NCI-H526 (cell line): ENCODE measurements around the gene CFAP157.
A peak's percentile ranks its signal among the peaks of the same experiment; 100 is the strongest.

Experiments used
- DNase-seq, 2 experiments: peaks; one replicate each; lab custom pipeline; 2025; lab: John Stamatoyannopoulos, UW

The CFAP157 gene

DNA sequence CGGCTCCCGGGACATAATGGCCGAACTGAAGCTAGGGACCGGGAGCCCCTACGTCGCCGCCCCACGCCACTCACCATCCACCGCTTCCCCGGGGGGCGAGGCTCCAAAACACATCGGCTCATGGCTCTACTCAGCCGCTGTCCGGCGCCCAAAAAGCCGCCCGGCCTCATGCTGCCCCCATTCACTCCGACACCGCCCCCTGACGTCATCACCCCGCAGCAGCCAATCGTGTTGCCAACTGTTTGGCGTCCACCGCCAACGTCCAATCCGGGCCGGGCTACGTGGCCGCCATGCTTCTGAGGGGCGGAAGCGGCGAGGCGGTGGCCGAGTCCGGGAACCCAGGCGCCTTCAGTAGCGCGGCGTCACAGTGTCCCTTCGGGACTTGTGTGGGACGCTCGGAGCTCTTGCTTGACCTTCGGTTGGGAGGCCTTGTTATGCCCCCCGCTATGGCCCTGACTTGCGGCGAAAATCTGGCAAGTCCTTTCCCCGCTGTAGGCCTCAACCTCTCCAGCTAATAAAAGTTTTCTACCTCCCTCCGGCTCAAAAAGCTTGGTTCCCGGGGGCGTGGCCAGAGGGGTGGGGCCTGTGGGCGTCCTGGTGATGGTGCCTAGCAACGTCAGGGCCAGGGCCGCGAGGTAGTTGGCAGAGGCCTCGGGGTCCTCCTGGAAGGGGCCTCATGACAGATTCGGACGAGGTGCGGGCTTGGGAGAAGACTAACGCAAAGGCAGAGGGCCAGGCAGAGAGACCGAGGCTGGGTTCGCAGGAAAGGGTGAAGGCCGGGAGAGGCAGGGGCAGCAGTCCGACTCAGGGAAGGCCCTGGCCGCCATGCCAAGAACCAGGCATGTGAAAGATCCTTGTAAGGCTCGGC, 8.9 kb downstream of the CFAP157 start, which contains the start of the genes PTRH1 and TTC16:
Gene PTRH1 (minus strand): TSS at position 194 of the 868 bp plus-strand sequence. CDS start 24 bp downstream, at position 170.
Gene TTC16 (plus strand): TSS at position 610 of the 868 bp plus-strand sequence. CDS start 67 bp downstream, at position 677.
- DNase-seq, result peak; percentile 60 to 92

DNA sequence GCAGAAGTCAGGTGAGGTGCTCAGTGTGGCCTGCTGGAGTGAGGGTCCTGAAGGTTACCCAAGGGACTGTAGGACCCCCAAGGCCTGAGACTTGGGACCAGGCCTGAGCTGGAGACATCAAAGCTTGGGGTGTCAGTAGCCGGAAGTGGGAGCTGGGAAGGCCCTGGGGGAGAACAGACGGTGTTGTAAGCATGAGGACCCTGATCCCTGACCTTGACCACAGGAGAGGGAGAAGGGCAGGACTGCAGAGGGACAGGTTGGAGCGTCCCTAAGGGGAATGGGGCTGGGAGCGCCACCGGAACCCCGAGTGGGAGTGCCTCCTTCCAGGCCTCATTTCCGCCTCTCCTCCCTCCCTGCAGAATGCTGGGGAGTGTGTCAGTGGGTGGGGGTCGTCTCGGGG, 9.6 kb downstream of the CFAP157 start:
- no peak for DNase-seq

DNA sequence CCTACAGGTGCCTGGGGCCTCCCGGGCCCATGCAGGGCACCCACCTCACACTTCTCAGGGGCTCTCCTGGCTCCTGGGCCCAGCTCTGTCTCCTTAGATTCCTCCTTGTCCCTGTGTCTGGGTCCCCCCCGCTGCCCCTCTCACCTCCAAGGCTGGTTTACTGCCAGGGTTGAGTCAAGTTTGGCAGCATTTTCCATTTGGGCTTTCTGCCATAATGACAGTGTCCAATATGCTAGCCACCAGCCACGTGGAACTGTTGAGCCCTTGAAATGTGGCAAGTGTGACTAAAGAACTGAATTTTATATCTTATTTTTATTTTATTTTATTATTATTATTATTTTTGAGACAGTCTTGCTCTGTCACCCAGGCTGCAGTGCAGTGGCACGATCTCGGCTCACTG, 11.0 kb downstream of the CFAP157 start:
- no peak for DNase-seq

DNA sequence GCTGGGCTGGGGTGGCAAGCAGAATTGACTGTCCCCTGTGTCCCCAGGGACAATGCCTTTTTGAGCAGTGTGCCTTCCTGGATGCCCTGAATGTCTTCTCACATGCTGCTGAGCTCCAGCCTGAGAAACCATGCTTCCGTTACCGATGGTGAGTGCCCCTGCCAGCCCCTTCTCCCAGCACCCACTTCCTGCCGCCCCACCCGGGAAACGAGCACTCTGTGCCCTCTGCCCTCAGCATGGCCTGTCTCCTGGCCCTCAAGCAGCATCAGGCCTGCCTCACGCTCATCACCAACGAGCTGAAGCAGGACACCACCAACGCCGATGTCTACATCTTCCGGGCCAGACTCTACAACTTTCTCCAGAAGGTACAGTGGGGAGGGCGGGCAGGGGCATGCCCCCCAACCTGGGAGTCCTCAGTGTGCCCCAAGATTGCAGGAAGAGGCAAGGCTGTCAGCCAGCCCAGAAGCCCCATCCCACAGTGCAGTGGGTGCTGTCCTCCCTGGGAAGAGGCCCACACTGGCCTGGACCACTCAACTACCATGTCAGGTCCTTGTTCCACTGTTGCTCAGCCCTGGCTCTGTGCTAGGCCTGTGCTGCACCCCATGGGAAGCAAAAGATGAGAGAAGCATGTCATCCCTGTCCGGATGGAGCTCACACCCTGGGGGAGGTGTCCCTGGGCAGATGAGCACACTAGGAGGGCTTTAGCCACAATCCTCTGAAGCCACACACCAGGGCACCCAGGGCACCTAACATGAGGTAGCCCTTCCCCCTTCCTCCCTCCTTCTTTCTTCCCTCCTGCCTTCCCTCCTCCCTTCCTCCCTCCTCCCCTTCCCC, 13.5 kb downstream of the CFAP157 start:
- no peak for DNase-seq

DNA sequence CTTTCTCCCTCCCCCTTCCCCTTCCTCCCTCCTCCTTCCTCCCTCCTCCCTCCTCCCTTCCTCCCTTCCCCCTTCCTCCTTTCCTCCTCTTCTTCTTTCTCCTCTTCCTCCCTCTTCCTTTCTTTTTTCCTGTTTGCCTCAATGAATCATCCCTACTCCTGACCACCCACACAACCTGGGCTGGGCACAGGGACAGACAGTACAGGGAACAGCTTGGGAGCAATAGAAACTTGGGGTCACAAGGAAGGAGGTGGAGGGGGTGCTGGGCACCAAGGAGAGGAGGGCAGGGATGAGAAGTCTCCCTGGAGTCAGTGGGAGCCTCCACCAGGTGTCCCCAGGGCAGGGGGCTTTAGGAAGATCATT, 14.1 kb downstream of the CFAP157 start:
- DNase-seq, result no peak

DNA sequence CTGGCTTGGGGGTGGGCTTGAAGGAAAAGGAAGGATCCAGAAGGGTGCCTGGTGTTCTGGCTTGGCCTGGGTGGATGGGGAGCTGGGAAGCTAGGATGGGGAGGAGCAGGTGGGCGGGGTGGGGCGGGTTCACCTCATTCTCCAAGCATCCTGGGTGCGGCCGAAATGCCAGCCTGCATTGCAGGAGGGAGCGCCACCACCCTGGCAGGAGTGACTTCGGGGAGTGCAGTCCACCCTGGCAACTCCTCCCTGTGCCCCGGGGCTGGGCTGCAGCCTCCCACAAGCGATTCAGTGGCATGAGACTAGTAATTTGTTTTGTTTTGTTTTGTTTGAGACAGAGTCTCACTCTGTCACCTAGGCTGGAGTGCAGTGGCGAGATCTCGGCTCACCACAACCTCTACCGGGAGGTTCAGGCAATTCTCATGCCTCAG, 14.6 kb downstream of the CFAP157 start:
- DNase-seq, result peak in 1 of 2 experiments; percentile 13

DNA sequence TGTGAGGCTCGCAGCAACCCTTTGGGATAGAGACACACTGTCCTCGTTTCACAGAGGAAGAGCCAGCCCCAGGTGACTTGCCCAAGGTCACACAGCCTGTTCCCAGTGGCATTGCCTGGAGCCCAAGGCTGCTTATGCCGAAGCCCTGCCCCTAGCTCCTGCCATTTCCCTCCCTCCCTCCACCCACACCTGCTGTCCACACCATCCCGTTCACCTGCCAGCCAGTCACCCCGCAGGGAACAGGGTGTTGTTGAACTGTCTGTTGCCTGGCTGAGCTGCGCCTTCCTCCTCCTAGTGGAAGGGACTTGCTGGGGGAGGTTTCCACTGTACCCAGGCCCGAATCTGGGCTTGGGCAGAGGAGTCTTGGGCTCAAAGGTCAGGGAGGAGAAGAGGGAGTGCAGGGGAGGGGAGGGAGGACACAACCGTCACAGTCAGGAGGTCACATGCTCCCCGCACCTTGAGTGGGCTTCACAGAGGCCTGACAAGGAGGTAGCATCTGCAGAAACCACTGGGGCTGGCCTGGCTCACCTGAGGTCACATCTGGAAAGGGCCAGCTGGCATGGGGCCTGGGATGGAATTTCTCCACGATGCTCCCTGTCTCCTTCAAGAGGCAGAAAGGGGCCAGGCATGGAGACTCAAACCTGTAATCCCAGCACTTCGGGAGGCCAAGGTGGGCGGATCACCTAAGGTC, 15.4 kb downstream of the CFAP157 start:
- DNase-seq, result no peak

GRCh38 chr9:127723013-127723412, 16.2 kb downstream of the CFAP157 start:
- no peak for DNase-seq

DNA sequence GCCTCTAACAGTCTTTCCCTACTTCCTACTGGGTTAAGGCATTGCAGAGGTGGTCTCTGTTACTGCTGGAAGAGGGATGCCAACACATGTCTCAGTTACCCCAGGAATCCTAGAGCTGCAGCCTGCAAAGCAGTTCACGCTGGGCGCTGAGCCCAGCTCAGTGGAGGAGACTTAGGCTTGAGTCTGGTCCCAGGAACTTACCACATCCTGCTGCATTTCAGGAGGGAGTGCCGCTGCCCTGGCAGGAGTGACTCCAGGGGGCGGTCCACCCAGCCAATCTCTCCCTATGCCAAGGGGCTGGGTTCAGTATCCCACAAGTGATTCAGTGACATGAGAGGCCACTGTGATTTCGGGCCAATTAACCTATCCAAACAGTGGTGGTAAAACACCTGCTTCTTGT, 16.7 kb downstream of the CFAP157 start:
- no peak for DNase-seq

GRCh38 chr9:127724012-127724411, 17.2 kb downstream of the CFAP157 start:
- no peak for DNase-seq

GRCh38 chr9:127726871-127727270, 20.1 kb downstream of the CFAP157 start:
- no peak for DNase-seq

DNA sequence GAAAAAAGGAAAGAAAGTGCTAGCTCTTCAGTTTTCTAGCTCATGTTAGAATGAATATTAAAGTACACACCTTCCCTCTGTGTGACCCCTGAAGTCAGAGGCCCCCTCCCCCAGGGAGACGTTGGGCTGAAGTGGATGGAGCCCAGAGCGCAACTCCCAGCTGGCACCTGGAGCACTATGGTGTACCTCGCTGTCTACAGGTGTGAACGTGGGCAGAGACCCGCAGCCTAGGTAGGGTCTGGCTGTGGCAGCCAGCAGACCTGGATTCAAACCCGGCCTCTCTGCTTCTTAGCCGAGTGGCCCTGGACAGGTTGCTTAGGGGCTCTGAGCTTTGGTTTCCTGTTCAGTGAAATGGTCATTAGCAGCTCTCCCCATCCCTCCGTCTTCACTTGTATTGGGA, 22.0 kb downstream of the CFAP157 start:
- DNase-seq, result no peak

GRCh38 chr9:127729522-127730256, 22.9 kb downstream of the CFAP157 start:
- no peak for DNase-seq

DNA sequence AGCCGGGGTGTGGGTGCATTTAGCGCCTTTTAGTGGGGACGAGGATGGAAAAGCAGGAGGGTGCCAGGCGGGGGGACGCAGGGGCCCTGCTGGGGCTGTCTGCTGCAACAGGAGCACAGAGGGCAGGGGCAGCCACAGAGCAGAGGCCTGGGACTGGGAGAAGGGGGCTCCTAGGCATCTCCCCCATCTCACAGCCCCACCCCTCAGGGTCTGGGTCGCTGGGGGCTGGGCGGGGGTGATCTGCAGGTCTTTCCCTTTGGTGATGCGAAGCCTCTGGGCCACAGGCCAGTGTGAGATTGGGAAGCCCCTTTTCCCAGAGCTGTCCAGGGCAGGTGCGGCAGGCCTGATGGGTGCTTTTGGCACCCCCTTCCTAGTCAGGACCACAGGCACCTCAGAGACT, 23.5 kb downstream of the CFAP157 start:
- no peak for DNase-seq

- DNase-seq, result no peak
Observed at GRCh38 chr9:127730799-127731410, 24.1 kb downstream of the CFAP157 start.

- no peak for DNase-seq
Observed at GRCh38 chr9:127731938-127732337, 25.1 kb downstream of the CFAP157 start.

- no peak for DNase-seq
Observed at GRCh38 chr9:127732444-127732843, 25.7 kb downstream of the CFAP157 start.

GRCh38 chr9:127733614-127734013, 26.8 kb downstream of the CFAP157 start:
- DNase-seq, result no peak

- DNase-seq, result no peak
Observed at GRCh38 chr9:127734247-127734746, 27.5 kb downstream of the CFAP157 start.

DNA sequence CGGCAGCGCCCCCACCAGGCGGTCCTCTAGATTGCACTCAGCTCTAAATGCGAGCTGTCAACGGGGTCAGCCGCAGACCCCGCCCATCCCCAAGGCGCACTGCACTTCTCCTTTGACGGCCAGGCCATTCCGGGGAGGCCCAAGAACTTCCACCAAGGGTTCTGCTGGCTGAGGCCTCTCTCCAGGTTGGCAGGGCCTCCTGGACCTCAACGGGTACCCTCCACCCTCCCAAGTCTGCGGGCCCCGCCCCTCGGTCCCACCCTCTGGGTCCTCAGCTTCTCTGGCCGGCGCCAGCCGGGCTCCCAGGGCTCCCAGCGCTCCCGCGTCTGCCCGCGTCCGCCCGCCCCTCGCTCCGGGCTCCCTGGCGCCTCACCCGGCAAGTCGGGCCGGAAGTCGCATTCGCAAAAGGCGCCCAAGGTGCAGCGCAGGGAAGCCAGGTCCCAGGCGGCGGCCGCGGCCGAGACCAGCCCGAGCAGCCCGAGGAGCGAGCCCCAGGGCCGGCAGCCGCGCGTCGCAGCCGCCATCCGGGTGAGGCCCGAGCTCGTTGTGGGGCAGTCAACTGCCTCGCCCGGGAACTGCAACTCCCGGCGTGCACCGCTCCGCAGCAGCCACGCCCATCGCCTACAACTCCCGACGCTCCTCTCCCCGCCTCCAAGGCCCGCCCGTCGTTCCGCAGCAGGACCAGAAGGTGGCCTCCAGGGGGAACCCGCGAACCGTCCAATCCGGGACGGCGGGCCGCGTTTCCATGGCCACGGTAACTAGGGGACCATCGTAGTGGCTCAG, 28.1 kb downstream of the CFAP157 start, which contains the start of gene TOR2A:
Gene TOR2A (minus strand): TSS at position 548 of the 783 bp plus-strand sequence. CDS start 24 bp downstream, at position 524.
- peak; percentile 87 to 95 for DNase-seq
